Measurements from ENCODE around the gene ACP3. TPM values are rescaled to one million over a fixed set of nuclear protein-coding genes. Genes with fewer than 3 reads are reported as not detected.
"Not testable (repeated sequence)": the region's sequence is repeated elsewhere in the genome, so short reads cannot be mapped to it uniquely, and the experiment has no call there.

The ACP3 gene
- total RNA-seq, 1 donor: 0.63 TPM

GRCh38 chr3:132382688-132383194, 65.5 kb downstream of the ACP3 start:
- DNase-seq (ENCODE audit: low read depth): no peak
- H3K4me3 ChIP-seq (ENCODE audit: low read depth, low read length): no peak overlapping the region
- no peak for TF ChIP-seq CTCF (IDR thresholded peaks at IDR 0.05; ENCODE audit: insufficient read depth, low read length)

GRCh38 chr3:132386259-132386658, 69.1 kb downstream of the ACP3 start:
- DNase-seq (ENCODE audit: low read depth): no peak

DNA sequence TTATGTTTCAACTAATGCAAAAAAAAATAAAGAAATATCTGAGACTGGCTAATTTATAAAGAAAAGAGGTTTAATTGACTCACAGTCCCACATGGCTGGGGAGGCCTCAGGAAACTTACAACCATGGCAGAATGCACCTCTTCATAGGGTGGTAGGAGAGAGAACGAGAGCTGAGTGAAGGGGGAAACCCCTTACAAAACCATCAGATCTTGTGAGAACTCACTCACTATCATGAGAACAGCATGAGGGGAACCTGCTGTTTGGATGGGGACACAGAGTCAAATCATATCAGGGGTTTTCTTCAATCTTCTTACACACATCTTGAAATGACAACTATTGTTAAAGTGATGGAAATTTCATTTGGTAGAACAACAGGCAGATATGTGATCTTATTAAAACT, 75.5 kb downstream of the ACP3 start:
- H3K4me3 ChIP-seq (ENCODE audit: low read depth, low read length); DNase-seq (ENCODE audit: low read depth): not testable (repeated sequence)

More at GRCh38 chr3:132386259-132386658, 69.1 kb downstream of the ACP3 start:
- no peak for TF ChIP-seq CTCF (IDR thresholded peaks at IDR 0.05; ENCODE audit: insufficient read depth, low read length)
- no peak overlapping the region for H3K4me3 ChIP-seq (ENCODE audit: low read depth, low read length)

GRCh38 chr3:132394320-132394719, 77.1 kb downstream of the ACP3 start:
- peak; percentile 85 for DNase-seq (ENCODE audit: low read depth)
- TF ChIP-seq CTCF (IDR thresholded peaks at IDR 0.05; ENCODE audit: insufficient read depth, low read length): no peak
- no peak overlapping the region for H3K4me3 ChIP-seq (ENCODE audit: low read depth, low read length)

- TF ChIP-seq CTCF (IDR thresholded peaks at IDR 0.05; ENCODE audit: insufficient read depth, low read length): no peak
- no peak for DNase-seq (ENCODE audit: low read depth)
- no peak overlapping the region for H3K4me3 ChIP-seq (ENCODE audit: low read depth, low read length)
Measured at GRCh38 chr3:132395126-132395525, 77.9 kb downstream of the ACP3 start.

DNA sequence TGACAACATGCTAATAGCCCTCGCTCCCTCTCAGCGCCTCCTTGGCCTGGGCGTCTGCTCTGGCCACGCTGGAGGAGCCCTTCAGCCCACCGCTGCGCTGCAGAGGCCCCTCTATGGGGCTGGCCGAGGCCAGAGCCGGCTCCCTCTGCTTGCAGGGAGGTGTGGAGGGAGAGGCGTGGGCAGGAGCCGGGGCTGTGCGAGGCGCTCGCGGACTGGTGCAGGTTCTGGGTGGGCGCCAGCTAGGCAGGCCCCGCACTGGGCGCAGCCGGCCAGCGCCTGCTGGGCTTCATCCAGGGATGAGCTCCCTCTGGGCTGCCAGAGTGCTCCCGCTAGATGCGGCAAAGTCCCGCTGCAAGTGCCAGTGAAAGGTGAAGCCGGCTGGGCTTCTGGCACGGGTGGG, 79.0 kb downstream of the ACP3 start:
- no peak for TF ChIP-seq CTCF (IDR thresholded peaks at IDR 0.05; ENCODE audit: insufficient read depth, low read length)
- no peak for DNase-seq (ENCODE audit: low read depth)
- H3K4me3 ChIP-seq (ENCODE audit: low read depth, low read length): no peak overlapping the region

GRCh38 chr3:132396776-132397175, 79.6 kb downstream of the ACP3 start:
- not testable (repeated sequence) for H3K4me3 ChIP-seq (ENCODE audit: low read depth, low read length)

DNA sequence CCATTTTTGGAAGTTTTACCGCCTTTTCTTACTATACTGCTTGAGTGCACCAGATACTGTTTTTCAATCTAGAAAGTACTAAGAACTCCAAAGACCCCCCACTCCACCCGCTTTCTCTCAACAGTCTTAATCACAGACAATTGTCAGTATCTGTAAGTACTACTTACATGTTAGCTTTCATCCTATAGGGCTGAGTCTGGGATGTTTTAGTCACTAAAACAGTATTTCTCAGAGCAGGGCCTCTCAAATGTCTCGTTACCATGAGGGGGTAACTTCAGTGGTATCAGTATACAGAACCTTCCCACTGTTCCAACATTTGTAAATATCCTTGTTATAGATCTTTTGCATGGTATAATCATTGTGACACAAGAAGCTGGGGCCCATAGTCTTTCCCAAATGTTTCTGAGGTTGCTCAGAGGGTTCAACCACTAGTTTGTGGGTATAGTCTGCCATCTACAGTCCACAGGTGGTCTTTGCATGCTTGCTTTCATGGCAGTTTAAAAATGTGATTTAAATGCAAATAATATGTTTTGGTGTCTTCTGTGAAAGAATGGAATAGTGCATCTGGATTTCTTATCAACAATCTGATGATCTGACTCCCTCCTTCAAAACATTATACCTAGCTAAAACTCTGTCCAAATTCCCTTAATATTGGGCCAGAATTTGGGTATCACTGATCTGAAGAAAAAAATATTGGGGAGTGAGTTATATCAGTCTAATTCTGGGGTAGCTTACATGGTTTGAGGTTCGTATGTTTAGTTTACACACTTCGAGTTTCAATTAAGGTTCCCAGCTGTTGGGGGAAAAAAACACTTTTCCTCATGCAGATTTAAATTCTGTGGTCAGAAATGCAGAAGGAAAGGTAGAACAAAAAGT, 82.1 kb downstream of the ACP3 start:
- peak; percentile 84 for DNase-seq (ENCODE audit: low read depth)
- no peak overlapping the region for H3K4me3 ChIP-seq (ENCODE audit: low read depth, low read length)
- peak; percentile 89 for TF ChIP-seq CTCF (IDR thresholded peaks at IDR 0.05; ENCODE audit: insufficient read depth, low read length)

More at GRCh38 chr3:132396776-132397175, 79.6 kb downstream of the ACP3 start:
- not testable (repeated sequence) for DNase-seq (ENCODE audit: low read depth)

Data from fibroblast of the aortic adventitia (primary cell).